Amniotic epithelial cell (primary cell): ENCODE data around the gene SUPT5H.

Experiments
- DNase-seq: peaks from one replicate; pipeline ENCODE4 v3.0.0-alpha.2; 2010; ENCODE audit warnings: low read depth

Gene SUPT5H

GRCh38 chr19:39409208-39410016 is 36.0 kb upstream of the SUPT5H start:
- no peak for DNase-seq

- peak; percentile 71 for DNase-seq
Measured at GRCh38 chr19:39410017-39410830, 35.2 kb upstream of the SUPT5H start.

- DNase-seq: no peak
Measured at GRCh38 chr19:39410831-39411080, 34.6 kb upstream of the SUPT5H start.

GRCh38 chr19:39411081-39411831 is 34.1 kb upstream of the SUPT5H start:
- peak; percentile 61 for DNase-seq

- peak; percentile 90 for DNase-seq
Measured at GRCh38 chr19:39411832-39412099, 33.6 kb upstream of the SUPT5H start.

- peak; percentile 100 for DNase-seq
Measured at GRCh38 chr19:39412100-39412866, 33.1 kb upstream of the SUPT5H start, which contains the start of gene PLEKHG2. Gene PLEKHG2 (plus strand): TSS chr19:39412669. CDS start chr19:39414087, 1,418 bp downstream.

- no peak for DNase-seq
Measured at GRCh38 chr19:39412867-39413271, 32.5 kb upstream of the SUPT5H start.

- DNase-seq: no peak
Measured at GRCh38 chr19:39413272-39413910, 32.0 kb upstream of the SUPT5H start.

- peak; percentile 49 for DNase-seq
Measured at GRCh38 chr19:39413911-39414608, 31.3 kb upstream of the SUPT5H start.

GRCh38 chr19:39415111-39416046 is 30.0 kb upstream of the SUPT5H start:
- no peak for DNase-seq

- no peak for DNase-seq
Measured at GRCh38 chr19:39416152-39417120, 28.9 kb upstream of the SUPT5H start.

- DNase-seq: no peak
Measured at GRCh38 chr19:39417463-39418181, 27.8 kb upstream of the SUPT5H start.

- DNase-seq: no peak
Measured at GRCh38 chr19:39419003-39419402, 26.4 kb upstream of the SUPT5H start.

- DNase-seq: no peak
Measured at GRCh38 chr19:39420769-39421168, 24.6 kb upstream of the SUPT5H start.

- no peak for DNase-seq
Measured at GRCh38 chr19:39422020-39422419, 23.4 kb upstream of the SUPT5H start.

- no peak for DNase-seq
Measured at GRCh38 chr19:39423258-39424086, 21.9 kb upstream of the SUPT5H start.

- no peak for DNase-seq
Measured at GRCh38 chr19:39424934-39425333, 20.4 kb upstream of the SUPT5H start.
